NB4 (cell line): ENCODE measurements around the gene GPC3.

Experiments used
- DNase-seq: peaks from one replicate; pipeline ENCODE4 v3.0.0; 2010; ENCODE audit warnings: low read depth
- H3K4me3 ChIP-seq: one replicate; pipeline ENCODE4 v1.5.1; 2011; ENCODE audit warnings: mild to moderate bottlenecking, low read depth, low read length, moderate library complexity
- CTCF ChIP-seq: IDR thresholded peaks from one replicate; pipeline ENCODE4 v1.5.1; 2012; ENCODE audit warnings: low read depth, low read length
- MAX ChIP-seq: IDR thresholded peaks from 2 replicates; pipeline ENCODE4 v1.6.1; 2011; ENCODE audit warnings: low read depth, low read length
- MYC ChIP-seq: IDR thresholded peaks from 2 replicates; pipeline ENCODE4 v1.6.1; 2011; ENCODE audit warnings: low read depth, low read length
- POLR2A ChIP-seq: IDR thresholded peaks from 2 replicates; pipeline ENCODE4 v1.6.1; 2011; ENCODE audit warnings: mild to moderate bottlenecking; ENCODE audit not compliant: insufficient read length; ENCODE audit errors: extremely low read depth

GPC3 gene

GRCh38 chrX:133608406-133608805 is 377.0 kb downstream of the GPC3 start:
- no peak overlapping the region for H3K4me3 ChIP-seq
- no peak for TF ChIP-seq MAX
- no peak for TF ChIP-seq MYC
- no peak for TF ChIP-seq POLR2A
- TF ChIP-seq CTCF, result no peak
- DNase-seq, result no peak

GRCh38 chrX:133607419-133608348 is 377.7 kb downstream of the GPC3 start:
- TF ChIP-seq POLR2A, result no peak
- TF ChIP-seq MYC, result no peak
- TF ChIP-seq MAX, result no peak
- no peak for TF ChIP-seq CTCF
- DNase-seq, result no peak
- H3K4me3 ChIP-seq, result no peak overlapping the region

- TF ChIP-seq MAX (no peak), MYC (no peak), CTCF (no peak)
- no peak for DNase-seq
These were observed 378.4 kb downstream of the GPC3 start for GRCh38 chrX:133606990-133607389.

GRCh38 chrX:133604801-133605200 is 380.6 kb downstream of the GPC3 start:
- H3K4me3 ChIP-seq, result no peak overlapping the region
- TF ChIP-seq POLR2A (no peak), MYC (no peak), CTCF (no peak), MAX (no peak)

More at GRCh38 chrX:133606990-133607389, 378.4 kb downstream of the GPC3 start:
- H3K4me3 ChIP-seq, result no peak overlapping the region

GRCh38 chrX:133602881-133603280 is 382.5 kb downstream of the GPC3 start:
- H3K4me3 ChIP-seq, result no peak overlapping the region
- TF ChIP-seq CTCF (no peak), MYC (no peak), MAX (no peak), POLR2A (no peak)
- DNase-seq, result no peak

More at GRCh38 chrX:133604801-133605200, 380.6 kb downstream of the GPC3 start:
- DNase-seq, result no peak
